ENCODE measurements around the gene VAV1.

Gene VAV1

DNA sequence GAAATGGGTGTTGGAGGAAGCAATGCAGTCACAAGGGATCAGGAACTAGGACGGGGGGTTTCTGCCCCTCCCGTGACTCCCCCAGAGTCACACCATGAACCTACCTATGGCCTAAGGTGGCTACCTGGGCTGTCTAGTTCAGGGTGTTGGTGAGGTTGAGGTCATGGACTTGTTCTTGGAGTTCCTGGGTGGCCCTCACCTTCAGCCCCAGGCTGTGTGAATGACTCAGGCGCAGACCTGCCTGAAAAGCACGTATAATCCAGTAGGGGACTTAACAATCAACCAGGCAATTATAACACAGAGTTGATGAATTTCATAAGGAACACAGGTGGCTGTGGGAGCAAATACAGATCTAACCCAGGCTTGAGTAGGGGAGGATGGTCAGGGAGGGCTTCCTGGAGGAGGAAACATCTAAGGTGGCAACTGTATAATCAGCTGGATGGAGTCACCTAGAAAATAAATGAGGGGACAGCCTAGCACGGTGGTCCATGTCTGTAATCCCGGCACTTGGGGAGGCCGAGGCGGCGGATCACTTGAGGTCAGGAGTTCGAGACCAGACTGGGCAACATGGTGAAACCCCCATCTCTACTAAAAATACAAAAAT, 89.3 kb downstream of the VAV1 start:
- DNase-seq (ENCODE audit: low read depth), result no peak
- TF ChIP-seq MYC (IDR thresholded peaks at IDR 0.05; ENCODE audit: low read depth, low read length) (no peak), POLR2A (IDR thresholded peaks at IDR 0.05; ENCODE audit: extremely low read depth, insufficient read length) (no peak)
- TF ChIP-seq, protein P1, sequence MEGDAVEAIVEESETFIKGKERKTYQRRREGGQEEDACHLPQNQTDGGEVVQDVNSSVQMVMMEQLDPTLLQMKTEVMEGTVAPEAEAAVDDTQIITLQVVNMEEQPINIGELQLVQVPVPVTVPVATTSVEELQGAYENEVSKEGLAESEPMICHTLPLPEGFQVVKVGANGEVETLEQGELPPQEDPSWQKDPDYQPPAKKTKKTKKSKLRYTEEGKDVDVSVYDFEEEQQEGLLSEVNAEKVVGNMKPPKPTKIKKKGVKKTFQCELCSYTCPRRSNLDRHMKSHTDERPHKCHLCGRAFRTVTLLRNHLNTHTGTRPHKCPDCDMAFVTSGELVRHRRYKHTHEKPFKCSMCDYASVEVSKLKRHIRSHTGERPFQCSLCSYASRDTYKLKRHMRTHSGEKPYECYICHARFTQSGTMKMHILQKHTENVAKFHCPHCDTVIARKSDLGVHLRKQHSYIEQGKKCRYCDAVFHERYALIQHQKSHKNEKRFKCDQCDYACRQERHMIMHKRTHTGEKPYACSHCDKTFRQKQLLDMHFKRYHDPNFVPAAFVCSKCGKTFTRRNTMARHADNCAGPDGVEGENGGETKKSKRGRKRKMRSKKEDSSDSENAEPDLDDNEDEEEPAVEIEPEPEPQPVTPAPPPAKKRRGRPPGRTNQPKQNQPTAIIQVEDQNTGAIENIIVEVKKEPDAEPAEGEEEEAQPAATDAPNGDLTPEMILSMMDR (IDR thresholded peaks at IDR 0.05; ENCODE audit: low read depth, low read length), result no peak
- TF ChIP-seq, protein P2, sequence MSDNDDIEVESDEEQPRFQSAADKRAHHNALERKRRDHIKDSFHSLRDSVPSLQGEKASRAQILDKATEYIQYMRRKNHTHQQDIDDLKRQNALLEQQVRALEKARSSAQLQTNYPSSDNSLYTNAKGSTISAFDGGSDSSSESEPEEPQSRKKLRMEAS (IDR thresholded peaks at IDR 0.05; ENCODE audit: low read depth, low read length), result no peak

DNA sequence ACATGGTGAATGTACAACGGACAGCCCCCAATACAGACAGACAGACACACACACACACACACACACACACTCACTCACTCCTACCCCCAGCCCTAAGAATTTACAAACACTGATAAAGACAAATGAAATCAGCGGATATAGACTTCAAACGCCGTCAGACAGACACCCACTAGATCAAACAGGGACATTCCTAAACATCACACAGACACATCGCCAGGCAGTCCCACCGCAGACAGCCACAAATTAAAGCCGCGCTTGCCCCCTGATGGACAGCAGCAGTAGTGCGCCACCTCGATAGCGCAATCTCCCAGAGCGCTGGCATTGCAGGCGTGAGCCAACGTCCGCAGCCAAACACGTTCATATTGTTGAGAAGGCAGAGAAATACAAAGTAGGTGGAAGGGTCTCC, 90.2 kb downstream of the VAV1 start:
- TF ChIP-seq POLR2A (IDR thresholded peaks at IDR 0.05; ENCODE audit: extremely low read depth, insufficient read length) (no peak), MYC (IDR thresholded peaks at IDR 0.05; ENCODE audit: low read depth, low read length) (peak; percentile 76)
- TF ChIP-seq, protein P2 (IDR thresholded peaks at IDR 0.05; ENCODE audit: low read depth, low read length), result peak; percentile 68
- TF ChIP-seq, protein P1 (IDR thresholded peaks at IDR 0.05; ENCODE audit: low read depth, low read length), result peak; percentile 62
- H3K4me3 ChIP-seq (ENCODE audit: low read depth, low read length), result peak overlapping the region; percentile 36
- DNase-seq (ENCODE audit: low read depth), result peak; percentile 89

More for the DNA sequence above, 89.3 kb downstream of the VAV1 start:
- no peak overlapping the region for H3K4me3 ChIP-seq (ENCODE audit: low read depth, low read length)

DNA sequence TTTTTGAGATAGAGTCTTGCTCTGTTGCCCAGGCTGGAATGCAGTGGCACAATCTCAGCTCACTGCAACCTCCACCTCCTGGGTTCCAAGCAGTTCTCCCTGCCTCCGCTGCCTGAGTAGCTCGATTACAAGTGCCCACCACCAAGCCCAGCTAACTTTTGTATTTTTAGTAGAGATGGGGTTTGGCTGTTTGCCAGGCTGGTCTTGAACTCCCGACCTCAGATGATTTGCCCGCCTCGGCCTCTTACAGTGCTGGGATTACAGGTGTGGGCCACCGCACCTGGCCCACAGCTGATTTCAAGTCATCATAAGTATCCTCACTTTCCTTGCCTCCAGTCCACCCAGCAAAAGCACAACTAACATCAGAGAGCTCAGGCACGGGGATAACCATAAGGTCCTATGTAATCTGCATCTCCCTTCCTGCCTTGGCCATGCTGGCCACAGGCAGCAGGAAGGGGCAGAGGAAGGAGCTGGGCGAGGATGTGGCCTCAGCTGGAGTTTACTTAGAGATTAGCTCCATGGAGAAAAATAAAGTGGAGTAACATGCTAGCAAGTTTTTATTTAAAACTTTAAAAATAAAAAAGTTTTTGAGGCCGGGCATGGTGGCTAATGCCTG, 91.9 kb downstream of the VAV1 start:
- H3K4me3 ChIP-seq (ENCODE audit: low read depth, low read length), result no peak overlapping the region
- TF ChIP-seq, protein P1 (IDR thresholded peaks at IDR 0.05; ENCODE audit: low read depth, low read length), result no peak
- TF ChIP-seq MYC (IDR thresholded peaks at IDR 0.05; ENCODE audit: low read depth, low read length) (no peak), POLR2A (IDR thresholded peaks at IDR 0.05; ENCODE audit: extremely low read depth, insufficient read length) (no peak)
- TF ChIP-seq, protein P2 (IDR thresholded peaks at IDR 0.05; ENCODE audit: low read depth, low read length), result no peak
- DNase-seq (ENCODE audit: low read depth), result no peak

DNA sequence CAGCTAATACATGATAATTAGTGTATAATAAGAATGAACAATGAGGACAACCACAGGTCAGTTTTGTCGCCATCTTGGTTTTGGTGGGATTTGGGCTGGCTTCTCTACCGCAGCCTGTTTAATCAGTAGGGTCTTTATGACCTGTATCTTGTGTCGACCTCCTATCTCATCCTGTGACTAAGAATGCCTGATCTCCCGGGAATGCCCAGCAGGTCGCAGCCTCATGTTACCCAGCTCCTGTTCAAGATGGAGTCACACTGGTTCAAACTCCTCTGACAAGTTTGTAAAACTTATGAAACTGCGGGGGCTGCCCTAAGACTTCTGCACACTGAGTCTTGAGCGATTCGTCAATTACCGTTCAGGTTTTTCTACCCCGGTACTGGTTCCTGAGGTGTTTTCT, 93.3 kb downstream of the VAV1 start:
- DNase-seq (ENCODE audit: low read depth), result no peak
- no peak overlapping the region for H3K4me3 ChIP-seq (ENCODE audit: low read depth, low read length)
- TF ChIP-seq MYC (IDR thresholded peaks at IDR 0.05; ENCODE audit: low read depth, low read length) (no peak), POLR2A (IDR thresholded peaks at IDR 0.05; ENCODE audit: extremely low read depth, insufficient read length) (no peak)
- TF ChIP-seq, protein P1 (IDR thresholded peaks at IDR 0.05; ENCODE audit: low read depth, low read length), result no peak
- TF ChIP-seq, protein P2 (IDR thresholded peaks at IDR 0.05; ENCODE audit: low read depth, low read length), result no peak

DNA sequence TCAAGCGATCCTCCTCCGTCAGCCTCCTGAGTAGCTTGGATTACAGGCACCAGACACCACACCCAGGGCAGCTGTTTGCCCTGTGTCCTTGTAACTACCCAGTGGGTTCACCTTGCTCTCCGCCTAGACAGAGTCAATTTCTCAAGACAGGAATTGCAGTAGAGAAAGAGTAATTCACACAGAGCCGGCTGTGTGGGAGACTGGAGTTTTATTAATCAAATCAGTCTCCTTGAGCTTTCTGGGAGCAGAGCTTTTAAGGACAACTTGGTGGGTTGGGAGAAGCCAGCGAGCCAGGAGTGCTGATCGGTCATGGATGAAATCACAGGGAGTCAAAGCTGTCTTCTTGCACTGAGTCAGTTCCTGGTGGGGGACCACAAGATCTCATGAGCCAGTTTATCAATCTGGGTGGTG, 94.2 kb downstream of the VAV1 start:
- TF ChIP-seq, protein P2 (IDR thresholded peaks at IDR 0.05; ENCODE audit: low read depth, low read length), result no peak
- TF ChIP-seq MYC (IDR thresholded peaks at IDR 0.05; ENCODE audit: low read depth, low read length) (no peak), POLR2A (IDR thresholded peaks at IDR 0.05; ENCODE audit: extremely low read depth, insufficient read length) (no peak)
- TF ChIP-seq, protein P1 (IDR thresholded peaks at IDR 0.05; ENCODE audit: low read depth, low read length), result no peak
- no peak overlapping the region for H3K4me3 ChIP-seq (ENCODE audit: low read depth, low read length)
- DNase-seq (ENCODE audit: low read depth), result no peak
